HG02678 (cell line): Measurements from ENCODE around the gene FTO.

Experiments used
- ATAC-seq: cut with Tn5 transposase; IDR thresholded peaks from one replicate; pipeline ENCODE4 v1.9.1; 2021; ENCODE audit warnings: mild to moderate bottlenecking, moderate library complexity; ENCODE audit not compliant: unreplicated experiment

Gene FTO

DNA sequence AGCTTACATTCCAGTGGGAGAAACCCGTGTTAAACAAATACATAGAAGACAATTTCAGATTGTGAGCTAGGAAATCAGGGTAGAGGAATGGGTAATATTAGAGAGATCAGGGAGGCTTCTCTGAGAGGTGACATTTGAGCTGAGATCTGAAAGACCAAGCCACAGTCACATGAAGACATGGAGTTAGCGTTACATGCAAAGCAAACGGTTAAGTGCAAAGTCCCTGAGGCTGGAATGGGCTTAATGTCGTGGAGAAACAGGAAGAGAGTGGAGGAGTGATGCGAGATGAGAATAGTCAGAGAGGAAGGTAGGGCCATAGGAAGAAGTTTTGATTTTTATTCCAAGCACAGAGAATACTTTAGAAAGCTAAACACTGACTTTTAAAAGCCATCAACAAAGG is 336.5 kb downstream of the FTO start:
- no peak for ATAC-seq

DNA sequence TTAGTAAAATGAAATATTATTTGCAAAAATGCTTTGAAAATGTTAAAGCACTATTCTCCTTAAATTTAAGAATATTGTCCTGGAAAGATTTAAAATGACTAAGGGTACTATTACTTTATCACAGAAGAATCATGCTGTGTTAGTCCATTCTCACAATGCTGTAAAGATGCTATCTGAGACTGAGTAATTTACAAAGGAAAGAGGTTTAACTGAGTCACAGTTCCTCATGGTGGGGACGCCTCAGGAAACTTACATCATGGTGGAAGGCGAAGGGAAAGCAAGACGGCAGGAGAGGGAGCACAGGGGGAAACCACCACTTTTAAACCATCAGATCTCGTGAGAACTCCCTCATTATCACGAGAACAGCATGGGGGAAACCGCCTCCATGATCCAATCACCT is 337.0 kb downstream of the FTO start:
- ATAC-seq = no peak

DNA sequence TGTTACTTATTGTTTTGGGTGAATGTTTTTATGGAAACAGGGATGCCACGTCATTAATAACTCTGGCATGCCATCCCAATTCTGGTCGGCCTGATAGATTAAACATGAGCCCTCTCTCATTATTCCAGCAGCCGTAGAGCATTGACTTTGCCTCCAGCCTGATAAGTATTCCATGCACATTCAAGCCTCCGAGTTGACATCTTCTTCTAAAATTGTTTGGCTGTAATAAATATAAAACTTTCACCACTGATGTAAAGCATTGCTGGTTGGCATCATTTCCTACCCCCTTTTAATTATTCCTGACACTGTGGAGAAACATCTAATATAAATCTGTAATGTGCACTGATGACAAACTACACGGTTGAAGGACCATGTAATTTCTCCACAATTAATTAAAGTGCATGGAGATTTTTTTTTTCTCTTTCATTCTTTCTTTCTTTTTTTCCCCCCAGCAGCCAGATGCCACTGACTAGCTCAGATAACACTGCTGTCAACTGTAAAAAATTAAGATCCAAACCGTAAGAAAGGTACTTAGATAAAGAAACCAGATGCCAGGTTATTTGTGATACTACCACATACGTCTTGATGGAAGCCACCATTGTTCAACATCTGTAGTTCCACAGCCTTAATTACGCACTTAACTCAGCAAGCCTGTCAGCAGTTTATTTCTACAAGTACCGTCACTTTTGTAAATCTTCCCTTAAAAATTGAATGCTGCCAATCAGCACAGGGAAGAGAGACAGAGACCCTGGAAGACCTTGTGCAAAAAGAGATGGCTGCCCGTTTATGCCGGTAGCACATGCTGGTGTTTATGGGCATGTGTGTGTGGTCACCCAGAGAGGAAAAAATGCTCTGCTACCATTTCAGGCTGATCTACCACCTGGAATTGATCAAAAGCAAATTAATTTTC is 344.9 kb downstream of the FTO start:
- ATAC-seq = no peak

GRCh38 chr16:54049591-54050458 is 345.9 kb downstream of the FTO start:
- no peak for ATAC-seq

- ATAC-seq = no peak
Measured at GRCh38 chr16:54050459-54051210, 346.7 kb downstream of the FTO start.

GRCh38 chr16:54051821-54052220 is 347.9 kb downstream of the FTO start:
- no peak for ATAC-seq

- no peak for ATAC-seq
Measured at GRCh38 chr16:54052271-54052670, 348.3 kb downstream of the FTO start.

DNA sequence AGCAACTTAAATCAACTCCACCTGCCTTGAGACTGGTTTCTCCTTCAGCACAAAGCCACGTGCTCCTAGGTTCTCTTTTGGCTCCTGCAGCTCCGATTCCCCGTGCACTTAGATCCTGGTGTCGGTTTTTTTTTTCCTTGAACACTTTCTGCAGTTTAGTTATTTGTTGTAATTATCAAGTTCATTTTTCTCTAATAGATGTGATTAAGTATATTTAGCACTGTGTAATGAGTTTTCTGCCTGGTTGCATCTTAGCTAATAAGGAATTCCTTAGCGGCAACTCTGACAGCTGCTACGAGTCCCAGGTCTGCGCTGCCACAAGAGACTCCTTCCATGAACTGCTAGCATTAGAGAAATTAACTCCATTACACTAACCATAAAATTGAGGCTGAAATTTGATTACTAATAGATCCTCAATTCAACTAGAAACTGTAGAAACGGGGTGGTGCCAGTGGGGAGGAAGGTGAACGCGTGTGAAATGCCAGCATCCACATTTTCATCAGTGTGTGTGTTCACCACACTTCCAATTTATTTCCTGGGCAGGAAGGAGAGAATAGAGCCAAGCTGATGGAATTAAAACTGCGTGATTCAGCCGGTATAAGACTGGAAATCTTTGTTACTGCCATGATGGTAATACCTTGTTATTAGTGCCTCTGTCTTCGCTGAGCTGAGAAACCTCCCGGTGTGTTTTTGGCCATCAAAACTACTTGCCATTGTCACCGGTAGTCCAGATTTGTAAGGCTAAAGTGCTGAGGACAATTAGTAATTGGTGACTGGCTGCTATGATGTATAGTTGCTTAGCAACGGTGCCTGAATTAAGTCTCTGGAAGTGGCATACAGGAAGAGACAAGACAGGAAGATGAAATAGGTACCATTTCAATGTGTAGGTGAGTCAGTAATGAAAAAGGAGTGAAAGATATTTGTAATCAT is 350.2 kb downstream of the FTO start:
- ATAC-seq = no peak

GRCh38 chr16:54055191-54055590 is 351.2 kb downstream of the FTO start:
- no peak for ATAC-seq

DNA sequence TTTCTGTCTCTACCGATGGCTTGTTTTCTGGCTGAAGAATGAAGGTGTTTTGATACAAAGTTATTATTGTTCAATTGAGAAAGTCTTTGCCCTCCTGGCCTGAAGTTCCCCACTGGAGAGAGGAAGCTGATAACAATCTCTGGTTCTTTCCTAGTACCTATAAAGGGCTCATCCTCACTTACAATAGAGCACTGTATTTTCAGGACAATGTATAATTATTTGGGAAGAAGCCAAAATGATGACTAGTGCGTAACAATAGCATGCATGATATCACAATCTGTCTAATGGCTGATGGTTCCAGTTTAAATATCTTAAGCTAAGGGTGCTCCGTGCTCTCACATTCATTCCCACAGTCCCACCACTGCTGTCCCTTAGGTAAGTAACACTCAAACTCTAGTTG is 351.9 kb downstream of the FTO start:
- ATAC-seq = no peak

GRCh38 chr16:54056921-54057320 is 353.0 kb downstream of the FTO start:
- no peak for ATAC-seq

DNA sequence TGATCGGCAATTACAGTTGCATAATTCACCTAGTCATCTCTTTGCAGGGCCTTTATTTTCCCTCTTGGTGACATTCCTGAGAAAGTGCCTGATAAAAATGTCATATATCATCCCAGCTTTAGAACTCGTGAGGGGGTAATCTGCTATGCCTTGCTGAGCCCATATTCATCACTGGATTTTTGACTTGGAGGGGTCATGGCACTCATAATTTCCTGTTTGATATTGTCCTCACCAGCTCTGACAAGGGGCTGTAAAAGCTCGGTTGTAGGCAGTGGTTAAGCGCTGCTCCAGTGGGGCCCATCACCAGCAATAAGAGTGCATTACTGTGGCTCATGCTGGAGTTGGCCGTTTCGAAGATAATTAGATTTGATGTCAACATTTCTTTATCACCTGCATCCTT is 355.4 kb downstream of the FTO start:
- ATAC-seq = no peak

DNA sequence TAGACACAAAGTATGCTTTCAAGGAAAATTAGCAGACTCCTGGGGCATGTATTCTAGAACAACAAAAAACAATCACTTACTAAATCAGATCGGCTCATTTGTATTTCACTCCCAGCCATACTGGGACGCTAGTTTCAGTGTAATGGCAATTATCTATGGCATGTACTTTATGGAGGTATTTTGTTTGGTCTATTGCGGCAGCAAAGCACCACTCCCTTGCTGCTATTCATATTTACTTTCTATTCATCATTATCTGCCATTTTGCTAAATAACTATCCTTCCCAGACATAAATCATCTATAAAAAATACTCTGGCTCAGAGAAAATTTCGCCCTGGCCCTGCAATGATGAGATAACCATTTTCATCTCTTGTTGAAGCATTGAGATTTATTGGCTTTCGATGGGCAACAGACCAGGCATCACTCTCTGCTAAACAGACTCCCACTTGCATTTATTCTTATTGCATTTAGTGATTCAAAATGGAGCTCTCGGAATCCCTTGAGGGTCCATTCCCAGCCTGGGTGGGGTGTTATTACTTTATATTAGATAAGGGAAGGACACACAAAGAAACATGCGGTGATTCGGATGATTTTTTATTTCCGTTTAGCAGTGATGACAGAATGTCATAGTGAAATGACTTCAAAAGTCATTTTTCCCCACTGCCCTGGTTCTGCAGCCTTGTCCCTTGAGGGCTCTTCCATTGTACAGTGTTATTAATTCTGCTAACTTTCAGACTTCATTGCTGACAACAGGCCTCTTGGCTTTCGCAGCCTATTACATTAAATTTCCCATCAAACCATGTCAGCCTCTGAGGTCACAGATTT is 356.9 kb downstream of the FTO start:
- no peak for ATAC-seq

DNA sequence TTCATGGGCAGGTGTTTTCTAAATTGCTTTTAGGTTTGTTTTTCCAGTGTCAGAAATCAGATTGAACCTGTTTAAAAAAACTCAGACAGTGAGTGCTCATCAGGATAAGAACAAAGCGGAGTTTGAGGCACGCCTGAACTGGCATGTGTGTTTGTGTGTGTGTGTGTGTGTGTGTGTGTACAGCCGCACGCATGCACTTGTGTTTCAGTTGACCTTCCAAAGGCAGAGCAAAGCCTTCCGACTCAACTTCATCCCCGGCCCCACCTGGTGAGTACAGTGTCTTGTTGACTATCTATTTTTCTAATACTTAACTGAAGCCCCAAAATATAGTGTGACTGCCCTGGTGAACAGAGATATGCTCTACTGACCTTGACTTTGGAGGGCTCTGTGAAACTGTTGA is 357.5 kb downstream of the FTO start:
- no peak for ATAC-seq

DNA sequence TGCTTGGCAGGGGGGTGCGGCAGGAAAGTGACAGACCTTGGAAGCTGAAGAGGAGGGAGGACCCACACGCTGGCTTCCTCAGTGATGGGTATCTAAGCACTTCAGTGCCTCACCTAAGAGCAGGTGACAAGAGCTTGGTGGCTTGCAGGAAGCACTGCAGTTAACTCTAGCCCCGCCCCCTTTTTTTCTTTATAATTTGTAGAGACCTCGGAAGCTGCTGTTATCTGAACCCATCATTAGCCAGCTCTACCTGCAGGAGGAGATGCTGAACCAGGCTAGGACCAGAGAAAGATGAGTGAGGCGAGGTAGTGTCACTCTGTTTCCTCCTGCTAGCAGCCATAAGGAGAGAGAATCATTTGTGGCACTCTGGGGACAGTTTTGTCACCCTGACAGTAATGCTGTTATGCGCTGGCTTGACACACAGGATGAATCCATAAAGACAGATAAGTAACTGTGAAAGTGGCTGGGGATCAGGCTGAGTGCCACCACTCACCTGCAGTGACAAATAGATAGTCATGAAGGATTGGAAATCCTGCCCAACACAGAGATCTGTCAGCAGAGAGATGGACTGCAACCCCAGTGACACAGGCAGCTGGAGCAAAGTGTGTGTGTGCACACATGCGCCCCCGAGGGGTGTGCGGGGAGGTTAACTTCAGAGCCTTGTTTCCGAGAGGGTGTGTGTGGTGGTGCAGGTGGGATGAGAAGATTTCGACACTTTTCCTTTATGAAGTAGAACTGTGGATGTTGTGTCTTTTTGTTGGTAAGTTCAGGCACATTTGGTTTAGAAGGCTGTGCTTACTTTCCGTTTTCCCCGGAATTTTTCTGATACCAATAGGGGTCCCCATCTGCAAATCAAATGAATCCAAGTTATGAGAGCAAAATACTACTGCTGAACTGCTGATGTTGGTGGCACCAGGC is 358.7 kb downstream of the FTO start:
- no peak for ATAC-seq

- no peak for ATAC-seq
Measured at GRCh38 chr16:54063279-54063773, 359.4 kb downstream of the FTO start.

DNA sequence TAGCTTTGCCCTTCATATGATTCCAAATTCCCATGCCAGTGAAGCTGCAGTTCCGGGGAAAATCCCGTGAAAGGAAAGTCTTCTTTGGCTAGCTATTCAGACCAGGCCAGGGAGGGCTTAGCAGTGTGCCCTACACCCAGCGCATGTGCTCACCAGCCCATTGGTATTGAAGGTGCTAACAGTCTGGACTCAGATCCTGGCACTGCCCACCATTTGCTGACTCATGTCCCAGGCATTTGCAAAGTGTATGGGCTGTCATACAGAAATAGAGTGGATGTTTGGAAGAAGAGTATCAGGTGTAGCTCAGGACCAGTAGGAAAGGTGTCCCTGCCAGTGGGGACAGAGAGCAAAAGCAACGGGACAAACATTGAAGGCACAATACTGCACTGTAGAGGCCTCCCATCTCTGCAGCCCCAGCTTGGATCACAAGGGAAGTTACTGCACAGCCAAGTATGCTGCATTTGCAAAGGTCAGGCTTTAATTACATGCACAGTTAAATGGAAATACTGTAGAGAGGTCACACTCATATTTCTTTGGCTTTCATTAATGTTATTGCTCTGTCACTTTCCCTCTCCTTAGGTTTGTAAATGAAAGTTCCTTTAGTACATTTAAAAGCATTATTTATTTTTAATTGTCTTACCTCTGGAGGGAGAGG is 362.6 kb downstream of the FTO start:
- ATAC-seq = no peak
